Mesendoderm (in vitro differentiated cells): ENCODE results near the gene WDR75.

Experiments used
- DNase-seq: peaks from one replicate; pipeline ENCODE4 v3.0.0; 2013
- H2AK5ac ChIP-seq: 2 replicates; pipeline ENCODE4 v1.6.1; 2013; ENCODE audit warnings: low read length, inconsistent platforms
- H2BK120ac ChIP-seq: 2 replicates; pipeline ENCODE4 v1.6.1; 2013; ENCODE audit warnings: low read depth, mild to moderate bottlenecking, low read length, moderate library complexity, mixed read lengths
- H2BK15ac ChIP-seq: replicated peaks from 2 replicates; pipeline ENCODE4 v1.6.1; 2013; ENCODE audit warnings: low read depth, mild to moderate bottlenecking, moderate library complexity
- H2BK5ac ChIP-seq: 2 replicates; pipeline ENCODE4 v1.6.1; 2013; ENCODE audit warnings: low read length, inconsistent platforms
- H3K18ac ChIP-seq: 2 replicates; pipeline ENCODE4 v1.6.1; 2013; ENCODE audit warnings: mild to moderate bottlenecking, low read length, mixed read lengths
- H3K23ac ChIP-seq: one replicate; pipeline ENCODE4 v1.6.1; 2013; ENCODE audit warnings: low read length
- H3K27ac ChIP-seq: 2 replicates; pipeline ENCODE4 v1.5.1; 2013; ENCODE audit warnings: low read depth, mild to moderate bottlenecking, inconsistent platforms, low read length, moderate library complexity
- H3K27me3 ChIP-seq: 2 replicates; pipeline ENCODE4 v1.6.1; 2013; ENCODE audit warnings: low read length, control low read depth, mild to moderate bottlenecking, inconsistent platforms; ENCODE audit not compliant: insufficient read depth, poor library complexity
- H3K36me3 ChIP-seq: 2 replicates; pipeline ENCODE4 v1.6.1; 2013; ENCODE audit warnings: low read length, inconsistent platforms; ENCODE audit not compliant: control insufficient read depth, insufficient read depth
- H3K4ac ChIP-seq: one replicate; pipeline ENCODE4 v1.6.1; 2013; ENCODE audit warnings: low read depth, mild to moderate bottlenecking, low read length, moderate library complexity
- H3K4me1 ChIP-seq: 2 replicates; pipeline ENCODE4 v1.6.1; 2013; ENCODE audit warnings: low read depth, low read length, inconsistent platforms; ENCODE audit not compliant: control insufficient read depth
- H3K4me2 ChIP-seq: 2 replicates; pipeline ENCODE4 v1.6.1; 2013; ENCODE audit warnings: low read length
- H3K4me3 ChIP-seq: 2 replicates; pipeline ENCODE4 v1.5.1; 2013; ENCODE audit warnings: mild to moderate bottlenecking, low read length
- H3K56ac ChIP-seq: one replicate; pipeline ENCODE4 v1.6.1; 2013; ENCODE audit warnings: low read length
- H3K79me1 ChIP-seq: 2 replicates; pipeline ENCODE4 v1.6.1; 2013; ENCODE audit warnings: low read length, inconsistent platforms
- H3K79me2 ChIP-seq: 2 replicates; pipeline ENCODE4 v1.6.1; 2013; ENCODE audit warnings: mild to moderate bottlenecking, low read length; ENCODE audit not compliant: control insufficient read depth, insufficient read depth
- H3K9ac ChIP-seq: 2 replicates; pipeline ENCODE4 v1.6.1; 2013; ENCODE audit warnings: low read length, inconsistent platforms
- H4K5ac ChIP-seq: one replicate; pipeline ENCODE4 v1.6.1; 2013; ENCODE audit warnings: low read length
- H4K8ac ChIP-seq: one replicate; pipeline ENCODE4 v1.6.1; 2013; ENCODE audit warnings: low read depth, mild to moderate bottlenecking, control low read depth, low read length, moderate library complexity
- WGBS: extraction: QIAGEN DNeasy Blood & Tissue Kit; methylation state at CpG from one replicate; pipeline ENCODE4 v1.1.7; 2013; ENCODE audit warnings: low lambda C conversion rate, missing lambda C conversion rate; ENCODE audit not compliant: insufficient coverage; ENCODE audit errors: extremely low coverage; 5-methylcytosine and 5-hydroxymethylcytosine counted together

The WDR75 gene

DNA sequence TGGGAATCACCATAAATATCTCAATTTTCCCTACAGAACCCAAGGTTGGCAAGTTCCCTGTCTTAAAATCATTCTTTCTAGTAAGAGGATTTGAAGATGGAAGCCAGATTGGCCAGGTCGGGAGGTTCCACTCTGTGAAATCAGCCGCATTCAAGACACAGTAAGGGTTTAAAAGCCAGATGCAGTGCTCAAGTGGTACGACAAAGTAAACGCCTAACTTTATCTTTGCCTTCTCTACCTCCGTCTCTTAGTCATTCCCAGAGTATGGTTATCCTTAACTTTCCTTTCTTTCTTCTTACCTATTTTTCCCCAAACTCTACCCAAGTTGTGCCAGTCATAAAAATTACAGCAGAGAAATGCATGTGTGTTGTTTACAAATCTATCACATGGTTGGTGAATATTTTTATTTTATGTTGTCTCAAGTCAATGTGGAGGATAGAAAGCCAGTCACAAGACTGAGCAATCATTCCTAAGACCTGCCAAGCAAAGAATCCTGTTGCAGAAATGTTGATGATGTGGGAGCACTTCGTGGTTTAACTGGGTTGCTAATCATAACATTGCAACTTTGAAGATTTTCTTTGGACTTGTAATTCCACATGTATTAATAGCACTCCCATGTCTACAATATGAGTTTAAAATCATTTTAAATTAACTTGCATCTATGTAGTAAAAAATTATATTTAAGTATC, 76.7 kb downstream of the WDR75 start:
- Histone ChIP-seq H3K4me2 (no peak overlapping the region), H3K79me2 (no peaks in the 10 kb centered on the region), H4K8ac (no peak overlapping the region), H3K27ac (no peak overlapping the region), H3K4me1 (peaks cover 2% of the 10 kb centered on the region), H3K27me3 (no peaks in the 10 kb centered on the region), H2BK15ac (no peak overlapping the region), H3K79me1 (no peaks in the 10 kb centered on the region), H2BK5ac (no peak overlapping the region), H2AK5ac (no peak overlapping the region), H2BK120ac (no peak overlapping the region), H4K5ac (no peak overlapping the region), H3K23ac (no peak overlapping the region), H3K56ac (no peak overlapping the region), H3K9ac (no peak overlapping the region), H3K4me3 (no peak overlapping the region), H3K18ac (no peak overlapping the region), H3K4ac (no peak overlapping the region), H3K36me3 (no peaks in the 10 kb centered on the region)
- no CpG with 5 or more reads among the region's 6 CpGs for WGBS
- no peak for DNase-seq

DNA sequence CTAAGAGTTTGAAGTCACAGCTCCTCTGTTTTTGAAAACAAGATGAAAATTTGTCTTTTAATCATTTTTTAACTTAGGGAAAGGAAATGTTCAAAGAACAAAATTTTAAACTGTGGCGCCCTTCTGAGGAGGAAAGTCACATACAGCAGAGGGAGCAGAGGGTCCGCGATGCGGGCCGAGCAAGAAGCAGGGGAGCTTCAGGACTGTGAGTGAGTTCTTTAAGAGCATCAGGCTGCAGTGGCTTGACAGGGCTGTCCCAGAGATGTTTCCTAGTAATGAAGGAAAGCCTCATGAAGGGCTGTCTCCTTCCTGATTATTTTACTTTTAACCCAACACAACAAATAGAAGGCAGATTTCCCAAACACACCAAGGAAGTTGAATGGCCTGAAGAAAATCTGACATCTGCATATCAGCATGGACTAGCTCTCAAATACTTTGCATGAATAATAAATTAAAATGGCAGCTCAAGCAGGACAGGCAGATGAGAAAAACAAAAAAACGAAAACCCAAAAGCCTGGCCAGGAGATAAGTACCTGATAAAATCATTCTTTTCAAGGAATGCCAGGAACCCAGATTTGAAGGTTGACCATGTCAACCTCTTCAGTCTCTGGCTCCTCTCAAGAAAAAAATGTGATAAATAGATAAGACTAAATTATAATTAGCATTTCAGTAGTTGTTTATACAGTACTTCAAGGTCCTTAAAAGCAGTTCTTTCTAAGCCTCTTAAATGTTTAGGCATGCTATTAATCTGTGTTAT, 78.5 kb downstream of the WDR75 start:
- Histone ChIP-seq H3K18ac (no peak overlapping the region), H3K56ac (no peak overlapping the region), H3K4me2 (no peak overlapping the region), H3K79me1 (no peaks in the 10 kb centered on the region), H3K4ac (no peak overlapping the region), H2BK5ac (no peak overlapping the region), H3K79me2 (no peaks in the 10 kb centered on the region), H3K4me3 (no peak overlapping the region), H2AK5ac (no peak overlapping the region), H3K36me3 (no peaks in the 10 kb centered on the region), H3K4me1 (peaks cover 2% of the 10 kb centered on the region), H3K27ac (no peak overlapping the region), H3K9ac (no peak overlapping the region), H2BK120ac (no peak overlapping the region), H3K27me3 (no peaks in the 10 kb centered on the region), H2BK15ac (no peak overlapping the region), H4K8ac (no peak overlapping the region), H3K23ac (no peak overlapping the region), H4K5ac (no peak overlapping the region)
- WGBS = no CpG with 5 or more reads among the region's 6 CpGs
- DNase-seq = peak; percentile 44

DNA sequence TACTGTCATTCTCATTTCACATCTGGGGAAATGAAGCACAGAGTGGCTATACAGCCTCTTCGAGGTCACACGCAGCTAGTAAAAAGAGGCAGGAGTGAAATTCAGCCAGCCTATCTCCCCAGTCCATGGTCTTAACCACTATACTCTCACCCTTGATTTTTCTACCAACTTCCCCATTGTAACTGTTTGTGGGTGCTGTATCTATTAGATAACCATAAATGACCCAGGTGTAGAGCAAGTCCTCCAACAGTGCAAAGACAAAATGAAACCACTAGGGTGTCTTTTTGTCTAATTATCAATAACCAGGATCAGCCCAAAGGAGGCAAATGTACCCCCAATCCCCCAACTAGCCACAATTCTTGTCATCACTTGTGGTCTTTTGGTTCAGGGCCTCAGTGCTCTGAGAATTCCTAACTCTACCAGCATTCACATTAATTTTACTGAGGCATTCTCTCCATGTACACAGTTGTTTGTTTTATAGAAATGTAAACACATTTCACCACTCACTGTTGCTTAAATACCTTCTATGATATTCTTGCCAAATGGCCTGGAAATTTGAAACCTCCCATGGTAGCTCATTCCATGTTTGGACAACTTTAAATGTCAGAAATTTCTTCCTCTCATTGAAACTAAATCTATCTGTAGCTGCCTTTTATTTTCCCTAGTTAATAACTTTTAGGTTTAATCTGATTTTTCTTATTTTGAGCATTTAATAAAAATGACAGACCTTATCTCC, 80.6 kb downstream of the WDR75 start:
- H3K4me1 ChIP-seq = peaks cover 2% of the 10 kb centered on the region
- DNase-seq = no peak
- H3K4me2 ChIP-seq = no peak overlapping the region
- WGBS = no CpG with 5 or more reads among the region's 2 CpGs
- H2BK5ac ChIP-seq = no peak overlapping the region
- no peaks in the 10 kb centered on the region for H3K79me2 ChIP-seq
- H3K27me3 ChIP-seq = no peaks in the 10 kb centered on the region
- H3K18ac ChIP-seq = no peak overlapping the region
- H2BK15ac ChIP-seq = no peak overlapping the region
- no peak overlapping the region for H2AK5ac ChIP-seq
- H3K56ac ChIP-seq = no peak overlapping the region
- H2BK120ac ChIP-seq = no peak overlapping the region
- H3K23ac ChIP-seq = no peak overlapping the region
- H3K4ac ChIP-seq = no peak overlapping the region
- no peak overlapping the region for H3K4me3 ChIP-seq
- H4K8ac ChIP-seq = no peak overlapping the region
- H3K36me3 ChIP-seq = no peaks in the 10 kb centered on the region
- no peak overlapping the region for H3K27ac ChIP-seq
- H3K79me1 ChIP-seq = no peaks in the 10 kb centered on the region
- no peak overlapping the region for H4K5ac ChIP-seq
- no peak overlapping the region for H3K9ac ChIP-seq

DNA sequence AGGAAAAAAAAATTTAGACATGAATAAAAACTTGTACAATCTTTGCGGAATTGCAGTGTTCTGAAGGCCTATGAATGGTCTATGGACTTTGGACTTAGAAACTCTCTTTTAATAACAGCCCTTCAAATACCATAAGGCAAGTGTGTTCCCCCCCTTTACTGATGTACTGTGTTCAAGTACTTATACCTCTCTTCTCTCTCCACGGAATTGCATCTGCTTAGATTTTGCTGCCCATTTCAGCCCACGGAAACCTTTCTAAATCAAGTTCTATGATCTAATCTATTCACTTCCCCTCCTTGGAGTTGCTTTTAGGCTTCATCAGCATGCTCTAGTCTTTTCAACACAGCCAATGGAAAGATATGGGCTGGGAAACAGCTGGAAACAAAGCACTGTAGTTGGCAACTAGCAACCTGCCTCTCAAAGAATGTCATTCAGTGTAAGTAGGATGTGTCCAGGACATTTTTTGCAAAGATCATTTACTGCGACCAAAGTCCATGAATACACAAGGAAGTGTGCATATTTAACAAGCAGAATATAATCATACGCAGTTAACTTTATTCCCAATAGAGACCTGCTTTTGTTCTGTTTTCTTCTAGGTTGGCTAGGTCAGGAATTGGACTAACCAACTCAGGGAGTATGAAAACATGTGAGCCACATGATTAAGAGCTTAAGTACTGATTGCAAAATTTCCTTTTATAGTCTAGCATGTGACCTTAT, 81.3 kb downstream of the WDR75 start:
- Histone ChIP-seq H3K27ac (no peak overlapping the region), H2BK5ac (no peak overlapping the region), H3K9ac (no peak overlapping the region), H2AK5ac (no peak overlapping the region), H2BK120ac (no peak overlapping the region), H3K4me2 (no peak overlapping the region), H3K79me2 (no peaks in the 10 kb centered on the region), H3K56ac (no peak overlapping the region), H3K79me1 (no peaks in the 10 kb centered on the region), H3K4ac (no peak overlapping the region), H4K8ac (no peak overlapping the region), H3K27me3 (no peaks in the 10 kb centered on the region), H2BK15ac (no peak overlapping the region), H3K4me3 (no peak overlapping the region), H4K5ac (no peak overlapping the region), H3K4me1 (peaks cover 2% of the 10 kb centered on the region), H3K36me3 (no peaks in the 10 kb centered on the region), H3K23ac (no peak overlapping the region), H3K18ac (no peak overlapping the region)
- WGBS = no CpG with 5 or more reads among the region's 5 CpGs
- DNase-seq = peak; percentile 23

DNA sequence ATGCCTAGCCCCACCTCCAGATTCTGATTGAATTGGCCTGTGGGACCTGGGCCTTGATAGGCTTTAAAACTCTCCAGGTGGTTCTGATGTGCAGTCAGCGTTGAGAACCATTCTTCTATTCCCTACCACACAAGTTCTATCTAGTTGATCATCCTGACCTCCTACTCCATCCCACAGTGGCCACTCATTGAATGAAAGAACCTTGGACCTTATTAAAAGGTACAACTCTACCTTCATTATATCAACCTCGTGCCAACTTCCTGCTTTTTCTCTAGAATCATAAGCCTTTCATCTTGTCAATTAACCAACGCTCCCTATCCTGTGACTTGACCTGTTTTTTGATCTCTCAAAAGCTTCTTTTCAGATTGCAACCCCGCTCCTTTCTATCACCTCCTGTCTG, 83.5 kb downstream of the WDR75 start:
- Histone ChIP-seq H3K4ac (no peak overlapping the region), H3K79me2 (no peaks in the 10 kb centered on the region), H2AK5ac (no peak overlapping the region), H4K5ac (no peak overlapping the region), H3K4me1 (peaks cover 2% of the 10 kb centered on the region), H3K27ac (no peak overlapping the region), H3K23ac (no peak overlapping the region), H4K8ac (no peak overlapping the region), H3K4me2 (no peak overlapping the region), H2BK15ac (no peak overlapping the region), H3K27me3 (no peaks in the 10 kb centered on the region), H2BK120ac (no peak overlapping the region), H3K4me3 (no peak overlapping the region), H3K18ac (no peak overlapping the region), H3K9ac (no peak overlapping the region), H2BK5ac (no peak overlapping the region), H3K36me3 (no peaks in the 10 kb centered on the region), H3K56ac (no peak overlapping the region), H3K79me1 (no peaks in the 10 kb centered on the region)
- no CpG with 5 or more reads among the region's 4 CpGs for WGBS
- no peak for DNase-seq
